ENCODE data around the gene PNKD.

DNA sequence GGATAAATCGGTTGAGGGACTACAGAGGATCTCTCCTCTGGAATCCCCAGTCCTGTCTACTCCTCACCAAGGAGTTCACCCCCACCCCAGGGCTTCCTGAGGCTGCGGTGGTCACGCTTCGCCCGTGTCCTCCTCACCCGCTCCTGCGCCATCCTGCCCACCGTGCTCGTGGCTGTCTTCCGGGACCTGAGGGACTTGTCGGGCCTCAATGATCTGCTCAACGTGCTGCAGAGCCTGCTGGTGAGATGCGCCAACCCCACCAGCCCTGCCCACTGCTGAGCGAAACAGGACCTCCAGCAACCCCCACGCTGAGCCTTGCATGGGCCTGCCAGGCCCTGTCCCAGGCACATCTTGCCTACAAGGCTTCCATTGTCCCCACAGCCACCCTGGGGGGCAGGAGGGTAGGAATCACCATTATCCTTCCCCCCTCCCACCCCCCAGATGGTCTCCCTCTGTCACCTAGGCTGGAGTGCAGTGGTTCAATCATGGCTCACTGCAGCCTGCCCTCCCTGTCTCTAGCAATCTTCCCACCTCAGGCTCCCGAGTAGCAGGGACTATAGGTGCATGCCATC, 122.7 kb downstream of the PNKD start:
- TF ChIP-seq, protein P1, sequence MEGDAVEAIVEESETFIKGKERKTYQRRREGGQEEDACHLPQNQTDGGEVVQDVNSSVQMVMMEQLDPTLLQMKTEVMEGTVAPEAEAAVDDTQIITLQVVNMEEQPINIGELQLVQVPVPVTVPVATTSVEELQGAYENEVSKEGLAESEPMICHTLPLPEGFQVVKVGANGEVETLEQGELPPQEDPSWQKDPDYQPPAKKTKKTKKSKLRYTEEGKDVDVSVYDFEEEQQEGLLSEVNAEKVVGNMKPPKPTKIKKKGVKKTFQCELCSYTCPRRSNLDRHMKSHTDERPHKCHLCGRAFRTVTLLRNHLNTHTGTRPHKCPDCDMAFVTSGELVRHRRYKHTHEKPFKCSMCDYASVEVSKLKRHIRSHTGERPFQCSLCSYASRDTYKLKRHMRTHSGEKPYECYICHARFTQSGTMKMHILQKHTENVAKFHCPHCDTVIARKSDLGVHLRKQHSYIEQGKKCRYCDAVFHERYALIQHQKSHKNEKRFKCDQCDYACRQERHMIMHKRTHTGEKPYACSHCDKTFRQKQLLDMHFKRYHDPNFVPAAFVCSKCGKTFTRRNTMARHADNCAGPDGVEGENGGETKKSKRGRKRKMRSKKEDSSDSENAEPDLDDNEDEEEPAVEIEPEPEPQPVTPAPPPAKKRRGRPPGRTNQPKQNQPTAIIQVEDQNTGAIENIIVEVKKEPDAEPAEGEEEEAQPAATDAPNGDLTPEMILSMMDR (IDR thresholded peaks at IDR 0.05) = no peak
- no peak for TF ChIP-seq POLR2A (IDR thresholded peaks at IDR 0.05)

Data from Peyer's patch (tissue), 4 donors.